HCT116 (cell line): ENCODE measurements around the gene KIF3C. TPM values are rescaled to one million over a fixed set of nuclear protein-coding genes. Genes with fewer than 3 reads are reported as not detected.

Source experiments
- ATAC-seq: fragments of 200-7000 bp; cut with Tn5 transposase; 2 replicates; pipeline ENCODE4 v1.9.1; 2020; ENCODE audit warnings: mild to moderate bottlenecking, moderate library complexity
- BruUV-seq: library from RNA; stranded (reverse); fragments of 400-500 nt; replicated peaks from 2 replicates; lab custom pipeline; 2021; lab: Mats Ljungman, UMichigan
- CTCF ChIA-PET: fragments of 300-600 bp; sonication (Branson Sonifier 250); formaldehyde crosslinking; loops from one replicate; lab custom pipeline; 2021; ENCODE audit warnings: antibody characterized with exemption; lab: Charles Lee
- POLR2A ChIA-PET: fragments of 300-600, 350-600 bp; sonication (Branson Sonifier 250); formaldehyde crosslinking; loops from one replicate; lab custom pipeline; 2021; ENCODE audit warnings: antibody characterized with exemption; lab: Charles Lee
- RAD21 ChIA-PET, 2 experiments: fragments of 300-600 bp; sonication (Branson Sonifier 250); formaldehyde crosslinking; loops; one replicate each; lab custom pipeline; 2023; ENCODE audit warnings: low total read pairs in 2 of 2; ENCODE audit not compliant: uncharacterized antibody in 2 of 2, unreplicated experiment in 2 of 2, low non-redundant PET in 1 of 2; lab: Charles Lee
- DNase-seq: peaks from one replicate; pipeline ENCODE4 v3.0.0-alpha.2; 2010; ENCODE audit warnings: low read depth, low spot score
- H2AFZ ChIP-seq: fragments of 200-600 bp; shearing (Covaris generic), sonication (generic); 2 replicates; pipeline ENCODE4 v1.6.1; 2017; ENCODE audit warnings: low read depth, mixed run types, mixed read lengths, antibody characterized with exemption, low read length; ENCODE audit not compliant: poor library complexity, severe bottlenecking
- H3K27ac ChIP-seq: 2 replicates; pipeline ENCODE4 v1.5.1; 2012; ENCODE audit warnings: low read depth, low read length
- H3K27me3 ChIP-seq: fragments of 200-600 bp; sonication (generic); 2 replicates; pipeline ENCODE4 v1.6.1; 2016; ENCODE audit warnings: mixed run types, low read length, mixed read lengths; ENCODE audit not compliant: insufficient read depth
- H3K36me3 ChIP-seq, 2 experiments: fragments of 200-500 bp in 1 of 2; fragments of 200-600 bp in 1 of 2; sonication (Bioruptor generic) in 1 of 2; sonication (generic) in 1 of 2; 2 replicates each; pipeline versions ENCODE4 v1.5.1 to v1.6.1; 2014 to 2016; ENCODE audit warnings: low read length in 2 of 2, inconsistent platforms in 1 of 2, mixed read lengths in 1 of 2, mixed run types in 1 of 2; ENCODE audit not compliant: insufficient read depth in 2 of 2, control insufficient read depth in 1 of 2
- H3K4me1 ChIP-seq, 2 experiments: fragments of 200-600 bp in 1 of 2; sonication (generic) in 1 of 2; 2 replicates each; pipeline versions ENCODE4 v1.5.1 to v1.6.1; 2012 to 2017; ENCODE audit warnings: low read length in 2 of 2, inconsistent platforms in 1 of 2, mild to moderate bottlenecking in 1 of 2, mixed read lengths in 1 of 2, mixed run types in 1 of 2, moderate library complexity in 1 of 2; ENCODE audit not compliant: insufficient read depth in 2 of 2, control insufficient read depth in 1 of 2
- H3K4me2 ChIP-seq: fragments of 200-600 bp; sonication (generic); 2 replicates; pipeline ENCODE4 v1.6.1; 2017; ENCODE audit warnings: mixed run types, low read length, mixed read lengths
- H3K4me3 ChIP-seq, 2 experiments: fragments of 200-600 bp in 1 of 2; sonication (generic) in 1 of 2; replicated peaks in 1 of 2; 2 replicates each; pipeline ENCODE4 v1.5.1; 2011 to 2016; ENCODE audit warnings: low read length in 2 of 2, control low read depth in 1 of 2, low read depth in 1 of 2, mild to moderate bottlenecking in 1 of 2, mixed read lengths in 1 of 2, mixed run types in 1 of 2
- H3K79me2 ChIP-seq: fragments of 200-600 bp; sonication (generic); 2 replicates; pipeline ENCODE4 v1.6.1; 2017; ENCODE audit warnings: mild to moderate bottlenecking, mixed run types, low read length, moderate library complexity, mixed read lengths; ENCODE audit not compliant: insufficient read depth
- H3K9ac ChIP-seq: fragments of 200-600 bp; sonication (generic); 2 replicates; pipeline ENCODE4 v1.6.1; 2016; ENCODE audit warnings: low read length, mixed read lengths
- H3K9me2 ChIP-seq: fragments of 200-600 bp; sonication (generic), shearing (Covaris generic); 2 replicates; pipeline ENCODE4 v1.6.1; 2017; ENCODE audit warnings: mixed run types, mild to moderate bottlenecking, moderate library complexity; ENCODE audit not compliant: insufficient read depth
- H3K9me3 ChIP-seq, 2 experiments: fragments of 200-500 bp in 1 of 2; fragments of 200-600 bp in 1 of 2; sonication (Bioruptor generic) in 1 of 2; sonication (generic) in 1 of 2; 2 replicates each; pipeline ENCODE4 v1.6.1; 2014 to 2017; ENCODE audit warnings: low read length in 2 of 2, mixed read lengths in 2 of 2, inconsistent platforms in 1 of 2, low read depth in 1 of 2, mild to moderate bottlenecking in 1 of 2, mixed run types in 1 of 2, moderate library complexity in 1 of 2; ENCODE audit not compliant: control insufficient read depth in 1 of 2, insufficient read depth in 1 of 2
- H4K20me1 ChIP-seq: fragments of 200-600 bp; sonication (generic), shearing (Covaris generic); 2 replicates; pipeline ENCODE4 v1.6.1; 2017; ENCODE audit warnings: mixed run types, mild to moderate bottlenecking, moderate library complexity; ENCODE audit not compliant: insufficient read depth
- intact Hi-C: fragments of 100-400 bp; cut with micrococcal nuclease; formaldehyde crosslinking; loops from 2 replicates; pipeline ENCODE4 v1.10.0; 2022
- total RNA-seq: library from RNA; stranded (reverse); gene quantifications from one replicate; pipeline ENCODE4 v1.2.1, GENCODE V29; 2021; ENCODE audit not compliant: unreplicated experiment
- TF ChIP-seq, protein P1 (sequence below): IDR thresholded peaks from 2 replicates; pipeline ENCODE4 v1.6.1; 2012; ENCODE audit warnings: low read depth
- TF ChIP-seq, protein P2 (sequence below), 3 experiments: fragments of 200-600 bp in 1 of 3; sonication (generic) in 1 of 3; IDR thresholded peaks in 2 of 3; conservative IDR thresholded peaks in 1 of 3; 2 replicates each; pipeline ENCODE4 v1.5.1; 2012 to 2017; ENCODE audit warnings: low read depth in 2 of 3, low read length in 2 of 3, antibody characterized with exemption in 1 of 3, borderline replicate concordance in 1 of 3, control low read depth in 1 of 3, mild to moderate bottlenecking in 1 of 3, mixed read lengths in 1 of 3, mixed run types in 1 of 3, moderate library complexity in 1 of 3; ENCODE audit not compliant: insufficient read depth in 1 of 3
- TF ChIP-seq, protein P3 (sequence below): IDR thresholded peaks from 2 replicates; pipeline ENCODE4 v1.6.1; 2012
- TF ChIP-seq, protein P4 (sequence below): IDR thresholded peaks from 2 replicates; pipeline ENCODE4 v1.6.1; 2011; ENCODE audit warnings: mild to moderate bottlenecking, low read length, moderate library complexity; ENCODE audit not compliant: insufficient replicate concordance; ENCODE audit errors: extremely low read depth

Gene KIF3C
- total RNA-seq, 1 experiment from 2014 or later: 5.4 TPM

DNA sequence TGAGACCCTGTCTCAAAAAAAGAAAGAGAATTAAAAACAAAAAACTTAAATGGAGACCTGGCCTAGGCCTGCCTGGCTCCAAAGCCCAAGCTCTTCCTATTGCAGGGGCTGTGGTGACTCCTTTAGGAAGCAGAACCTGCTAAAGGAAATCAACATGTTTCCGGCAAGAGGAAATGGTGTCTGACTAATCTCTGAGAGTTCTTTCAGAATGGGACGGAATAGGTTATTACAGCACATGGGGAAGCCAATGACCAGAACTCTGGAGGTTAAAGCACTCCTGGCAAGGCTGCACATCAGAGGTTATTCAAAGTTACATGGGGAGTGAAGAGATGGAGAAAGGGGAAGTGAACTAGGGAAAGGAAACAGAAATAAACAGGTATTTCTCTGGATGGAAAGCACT, 21.4 kb downstream of the KIF3C start:
- H3K4me3 ChIP-seq: no peak overlapping the region
- ATAC-seq (no peak), DNase-seq (no peak)
- POLR2A ChIA-PET: no interaction called here
- no peaks in the 10 kb centered on the region for H3K36me3 ChIP-seq
- H3K4me1 ChIP-seq: peaks cover 0 to 9% of the 10 kb centered on the region in 2 experiments; a peak in 1 of 4 replicates
- H3K27me3 ChIP-seq: no peaks in the 10 kb centered on the region
- TF ChIP-seq, protein P1, sequence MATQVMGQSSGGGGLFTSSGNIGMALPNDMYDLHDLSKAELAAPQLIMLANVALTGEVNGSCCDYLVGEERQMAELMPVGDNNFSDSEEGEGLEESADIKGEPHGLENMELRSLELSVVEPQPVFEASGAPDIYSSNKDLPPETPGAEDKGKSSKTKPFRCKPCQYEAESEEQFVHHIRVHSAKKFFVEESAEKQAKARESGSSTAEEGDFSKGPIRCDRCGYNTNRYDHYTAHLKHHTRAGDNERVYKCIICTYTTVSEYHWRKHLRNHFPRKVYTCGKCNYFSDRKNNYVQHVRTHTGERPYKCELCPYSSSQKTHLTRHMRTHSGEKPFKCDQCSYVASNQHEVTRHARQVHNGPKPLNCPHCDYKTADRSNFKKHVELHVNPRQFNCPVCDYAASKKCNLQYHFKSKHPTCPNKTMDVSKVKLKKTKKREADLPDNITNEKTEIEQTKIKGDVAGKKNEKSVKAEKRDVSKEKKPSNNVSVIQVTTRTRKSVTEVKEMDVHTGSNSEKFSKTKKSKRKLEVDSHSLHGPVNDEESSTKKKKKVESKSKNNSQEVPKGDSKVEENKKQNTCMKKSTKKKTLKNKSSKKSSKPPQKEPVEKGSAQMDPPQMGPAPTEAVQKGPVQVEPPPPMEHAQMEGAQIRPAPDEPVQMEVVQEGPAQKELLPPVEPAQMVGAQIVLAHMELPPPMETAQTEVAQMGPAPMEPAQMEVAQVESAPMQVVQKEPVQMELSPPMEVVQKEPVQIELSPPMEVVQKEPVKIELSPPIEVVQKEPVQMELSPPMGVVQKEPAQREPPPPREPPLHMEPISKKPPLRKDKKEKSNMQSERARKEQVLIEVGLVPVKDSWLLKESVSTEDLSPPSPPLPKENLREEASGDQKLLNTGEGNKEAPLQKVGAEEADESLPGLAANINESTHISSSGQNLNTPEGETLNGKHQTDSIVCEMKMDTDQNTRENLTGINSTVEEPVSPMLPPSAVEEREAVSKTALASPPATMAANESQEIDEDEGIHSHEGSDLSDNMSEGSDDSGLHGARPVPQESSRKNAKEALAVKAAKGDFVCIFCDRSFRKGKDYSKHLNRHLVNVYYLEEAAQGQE: no peak
- TF ChIP-seq, protein P2, sequence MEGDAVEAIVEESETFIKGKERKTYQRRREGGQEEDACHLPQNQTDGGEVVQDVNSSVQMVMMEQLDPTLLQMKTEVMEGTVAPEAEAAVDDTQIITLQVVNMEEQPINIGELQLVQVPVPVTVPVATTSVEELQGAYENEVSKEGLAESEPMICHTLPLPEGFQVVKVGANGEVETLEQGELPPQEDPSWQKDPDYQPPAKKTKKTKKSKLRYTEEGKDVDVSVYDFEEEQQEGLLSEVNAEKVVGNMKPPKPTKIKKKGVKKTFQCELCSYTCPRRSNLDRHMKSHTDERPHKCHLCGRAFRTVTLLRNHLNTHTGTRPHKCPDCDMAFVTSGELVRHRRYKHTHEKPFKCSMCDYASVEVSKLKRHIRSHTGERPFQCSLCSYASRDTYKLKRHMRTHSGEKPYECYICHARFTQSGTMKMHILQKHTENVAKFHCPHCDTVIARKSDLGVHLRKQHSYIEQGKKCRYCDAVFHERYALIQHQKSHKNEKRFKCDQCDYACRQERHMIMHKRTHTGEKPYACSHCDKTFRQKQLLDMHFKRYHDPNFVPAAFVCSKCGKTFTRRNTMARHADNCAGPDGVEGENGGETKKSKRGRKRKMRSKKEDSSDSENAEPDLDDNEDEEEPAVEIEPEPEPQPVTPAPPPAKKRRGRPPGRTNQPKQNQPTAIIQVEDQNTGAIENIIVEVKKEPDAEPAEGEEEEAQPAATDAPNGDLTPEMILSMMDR (IDR thresholded peaks at IDR 0.05 in 2 of 3, conservative IDR thresholded peaks at IDR 0.05 in 1 of 3; ENCODE audit: borderline replicate concordance in 1 of 3, insufficient read depth in 1 of 3, low read depth in 2 of 3, low read length in 2 of 3): 0 out of 6 replicates have a peak, but pooled peaks of 1 of the 3 experiments have one; percentile 1
- TF ChIP-seq, protein P3, sequence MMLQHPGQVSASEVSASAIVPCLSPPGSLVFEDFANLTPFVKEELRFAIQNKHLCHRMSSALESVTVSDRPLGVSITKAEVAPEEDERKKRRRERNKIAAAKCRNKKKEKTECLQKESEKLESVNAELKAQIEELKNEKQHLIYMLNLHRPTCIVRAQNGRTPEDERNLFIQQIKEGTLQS: no peak
- TF ChIP-seq, protein P4, sequence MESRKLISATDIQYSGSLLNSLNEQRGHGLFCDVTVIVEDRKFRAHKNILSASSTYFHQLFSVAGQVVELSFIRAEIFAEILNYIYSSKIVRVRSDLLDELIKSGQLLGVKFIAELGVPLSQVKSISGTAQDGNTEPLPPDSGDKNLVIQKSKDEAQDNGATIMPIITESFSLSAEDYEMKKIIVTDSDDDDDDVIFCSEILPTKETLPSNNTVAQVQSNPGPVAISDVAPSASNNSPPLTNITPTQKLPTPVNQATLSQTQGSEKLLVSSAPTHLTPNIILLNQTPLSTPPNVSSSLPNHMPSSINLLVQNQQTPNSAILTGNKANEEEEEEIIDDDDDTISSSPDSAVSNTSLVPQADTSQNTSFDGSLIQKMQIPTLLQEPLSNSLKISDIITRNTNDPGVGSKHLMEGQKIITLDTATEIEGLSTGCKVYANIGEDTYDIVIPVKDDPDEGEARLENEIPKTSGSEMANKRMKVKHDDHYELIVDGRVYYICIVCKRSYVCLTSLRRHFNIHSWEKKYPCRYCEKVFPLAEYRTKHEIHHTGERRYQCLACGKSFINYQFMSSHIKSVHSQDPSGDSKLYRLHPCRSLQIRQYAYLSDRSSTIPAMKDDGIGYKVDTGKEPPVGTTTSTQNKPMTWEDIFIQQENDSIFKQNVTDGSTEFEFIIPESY: no peak
- RAD21 ChIA-PET: no interaction called here
- H2AFZ ChIP-seq: no peak overlapping the region
- no peak overlapping the region for H3K4me2 ChIP-seq
- no peak overlapping the region for H3K27ac ChIP-seq
- no peak overlapping the region for H3K9ac ChIP-seq
- H3K9me3 ChIP-seq: no peaks in the 10 kb centered on the region
- H3K79me2 ChIP-seq: no peaks in the 10 kb centered on the region
- no TSS peak for BruUV-seq
- no peaks in the 10 kb centered on the region for H4K20me1 ChIP-seq
- H3K9me2 ChIP-seq: no peaks in the 10 kb centered on the region
- intact Hi-C loops: no loop called here
- CTCF ChIA-PET: no interaction called here
